GM21717 (cell line): ENCODE measurements around the gene ATAD2B.

Experiments used
- ATAC-seq: cut with Tn5 transposase; IDR thresholded peaks from one replicate; pipeline ENCODE4 v1.9.1; 2021; ENCODE audit warnings: mild to moderate bottlenecking, moderate library complexity; ENCODE audit not compliant: unreplicated experiment

The ATAD2B gene

DNA sequence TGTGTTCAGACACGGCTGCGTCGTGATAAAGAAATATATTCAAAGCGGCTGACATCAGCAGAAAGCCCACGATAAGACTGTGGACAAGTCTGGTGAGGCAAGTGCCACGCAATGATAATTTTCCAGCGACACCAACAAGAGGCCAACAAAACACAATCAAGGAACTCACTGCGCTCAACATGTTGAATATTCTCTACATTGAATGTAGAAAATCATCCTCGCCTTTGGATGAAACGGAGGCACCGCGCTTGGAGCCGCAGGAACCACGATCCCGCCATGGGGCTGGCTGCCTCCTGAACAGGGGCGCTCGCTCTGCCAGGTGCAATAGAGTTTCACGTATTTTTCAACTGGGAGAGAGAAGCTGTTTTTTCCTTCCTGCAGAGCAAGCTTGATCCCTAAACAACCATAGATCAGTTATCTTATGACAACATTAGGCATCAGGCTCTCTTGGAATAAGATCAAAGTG, 220.3 kb downstream of the ATAD2B start:
- no peak for ATAC-seq

- ATAC-seq, result no peak
Observed at GRCh38 chr2:23705771-23706612, 220.9 kb downstream of the ATAD2B start.

GRCh38 chr2:23703583-23704385, 223.1 kb downstream of the ATAD2B start:
- ATAC-seq, result no peak

DNA sequence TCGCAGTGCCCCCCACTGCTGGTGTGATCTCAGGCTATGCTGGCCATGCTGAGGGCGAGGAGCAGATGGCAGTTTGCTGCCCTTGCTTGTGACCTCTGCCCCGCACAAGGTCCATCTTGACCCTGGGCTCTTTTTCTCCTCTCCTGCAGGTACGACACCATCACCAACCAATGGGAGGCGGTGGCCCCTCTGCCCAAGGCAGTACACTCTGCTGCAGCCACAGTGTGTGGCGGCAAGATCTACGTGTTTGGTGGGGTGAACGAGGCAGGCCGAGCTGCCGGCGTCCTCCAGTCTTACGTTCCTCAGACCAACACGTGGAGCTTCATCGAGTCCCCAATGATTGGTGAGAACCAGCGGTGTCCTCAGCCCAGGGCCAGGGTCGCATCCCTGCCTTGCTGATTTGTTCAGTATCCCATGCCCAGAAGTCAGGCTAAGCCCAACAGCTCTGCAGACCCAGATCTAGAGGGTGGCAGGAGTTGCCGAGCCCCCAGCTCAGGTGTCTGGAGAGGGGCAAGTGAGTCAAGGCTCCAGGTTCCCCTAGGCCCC, 223.8 kb downstream of the ATAD2B start:
- ATAC-seq, result no peak

DNA sequence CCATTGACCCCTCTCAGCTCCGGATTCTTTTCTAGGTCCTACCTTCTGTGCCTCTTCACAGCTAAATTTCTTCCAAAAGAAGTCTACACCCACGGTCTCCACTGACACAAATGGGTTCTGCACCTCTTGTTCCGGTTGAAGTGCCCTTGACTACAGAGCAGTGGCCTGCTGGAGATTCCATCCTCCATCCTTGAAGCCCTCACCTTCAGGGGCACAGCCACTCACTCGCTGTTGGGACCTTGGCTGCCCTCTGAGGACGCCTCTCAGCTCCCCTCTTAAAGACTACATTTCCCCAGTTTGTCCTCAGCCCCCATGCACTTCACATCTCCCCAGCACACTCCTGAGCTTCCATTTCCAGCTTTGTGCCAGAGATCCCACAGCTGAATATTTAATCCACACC, 226.3 kb downstream of the ATAD2B start:
- no peak for ATAC-seq

- no peak for ATAC-seq
Observed at GRCh38 chr2:23699580-23699925, 227.4 kb downstream of the ATAD2B start.

DNA sequence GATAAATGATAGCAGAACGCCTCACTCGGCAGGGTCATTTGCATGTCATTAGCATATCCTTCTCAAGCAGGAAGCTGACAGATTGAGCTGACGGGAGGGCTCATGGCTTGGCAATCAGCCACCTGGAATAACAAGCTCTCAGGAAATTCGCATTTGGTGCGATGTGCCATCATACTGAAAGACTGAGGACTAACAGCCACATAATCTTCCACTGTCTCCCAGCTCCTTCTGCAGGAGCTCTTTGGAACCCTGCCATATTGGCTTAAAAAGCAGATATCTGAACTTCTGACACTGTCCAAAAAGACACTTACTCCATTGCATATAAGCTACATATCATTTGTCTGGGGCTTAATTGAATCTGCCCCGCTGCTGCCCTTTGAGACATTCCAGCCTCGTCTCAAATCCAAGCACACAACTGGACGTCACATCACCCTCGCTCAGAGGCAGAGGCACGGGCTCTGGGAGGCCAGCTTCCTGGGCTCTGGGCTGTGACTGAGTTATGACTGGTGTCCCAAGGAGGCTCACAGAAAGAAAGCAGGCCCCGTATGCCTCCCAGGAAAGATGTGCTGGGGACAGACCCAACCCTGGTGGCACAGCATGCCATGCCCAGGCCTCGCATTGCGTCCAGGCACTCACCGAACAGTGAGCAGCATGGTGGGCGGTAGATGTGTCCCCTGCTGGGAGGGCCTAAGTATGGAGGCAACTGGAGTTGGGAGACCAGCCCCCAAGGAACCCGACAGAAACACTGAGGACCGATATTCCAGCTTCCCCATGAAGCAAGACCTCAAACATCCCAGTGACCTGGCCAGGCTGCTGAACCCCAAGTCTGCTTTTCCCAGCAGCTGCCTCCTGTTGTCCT, 228.0 kb downstream of the ATAD2B start:
- no peak for ATAC-seq
